Hindlimb muscle (tissue), 1 donor: Measurements from ENCODE around the gene SRGN. TPM values are rescaled to one million over a fixed set of nuclear protein-coding genes. Genes with fewer than 3 reads are reported as not detected.
"Not testable (repeated sequence)": the region's sequence is repeated elsewhere in the genome, so short reads cannot be mapped to it uniquely, and the experiment has no call there.

Experiments
- DNase-seq: peaks from one replicate; pipeline ENCODE4 v3.0.0-alpha.2; 2013
- polyA plus RNA-seq: library from polyadenylated mRNA; unstranded; fragments of 120-200 nt; gene quantifications from one replicate; pipeline ENCODE4 v1.2.1, GENCODE V29; 2013; ENCODE audit not compliant: insufficient read length

The SRGN gene, protein sequence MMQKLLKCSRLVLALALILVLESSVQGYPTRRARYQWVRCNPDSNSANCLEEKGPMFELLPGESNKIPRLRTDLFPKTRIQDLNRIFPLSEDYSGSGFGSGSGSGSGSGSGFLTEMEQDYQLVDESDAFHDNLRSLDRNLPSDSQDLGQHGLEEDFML
- 21.8 TPM for polyA plus RNA-seq

DNA sequence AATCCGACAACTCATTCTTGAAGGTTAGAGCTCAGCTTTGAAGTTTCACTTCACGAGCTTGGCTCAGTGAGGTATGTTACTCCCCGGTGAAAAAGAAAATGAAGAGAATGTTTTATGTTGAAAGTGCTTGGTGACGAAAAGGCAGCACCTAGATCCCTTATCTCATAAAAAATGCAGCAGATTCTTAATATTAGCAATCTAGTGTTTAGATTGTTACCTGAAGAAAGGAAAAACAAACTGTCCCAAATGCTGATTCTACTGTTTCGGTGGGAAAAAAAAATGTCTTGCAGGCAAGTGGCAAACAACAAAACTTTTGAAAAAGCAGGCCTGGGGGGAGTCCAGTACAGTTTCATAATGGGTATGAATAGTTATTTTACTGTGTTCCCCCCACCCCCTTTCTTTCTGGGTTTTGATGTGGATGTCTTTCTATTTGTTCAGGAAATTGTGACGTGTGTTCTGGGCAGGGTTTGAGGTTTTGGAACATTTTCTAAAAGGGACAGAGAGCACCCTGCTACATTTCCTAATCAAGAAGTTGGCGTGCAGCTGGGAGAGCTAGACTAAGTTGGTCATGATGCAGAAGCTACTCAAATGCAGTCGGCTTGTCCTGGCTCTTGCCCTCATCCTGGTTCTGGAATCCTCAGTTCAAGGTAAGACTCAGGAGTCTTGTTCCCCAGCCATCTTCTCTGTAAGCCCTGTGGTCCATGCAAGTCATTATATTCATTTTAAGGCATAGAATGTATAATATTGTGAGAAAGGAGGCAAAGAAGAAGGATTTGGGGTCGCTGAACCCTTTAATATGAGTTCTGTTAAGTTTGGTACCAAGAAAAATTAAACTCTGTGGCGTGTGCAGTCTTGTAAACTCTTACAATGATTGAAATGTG lies at the start of gene SRGN:
TSS of gene SRGN (plus strand) at position 514 of the 881 bp plus-strand sequence. CDS start at position 569, 55 bp downstream.
- peak; percentile 55 for DNase-seq

DNA sequence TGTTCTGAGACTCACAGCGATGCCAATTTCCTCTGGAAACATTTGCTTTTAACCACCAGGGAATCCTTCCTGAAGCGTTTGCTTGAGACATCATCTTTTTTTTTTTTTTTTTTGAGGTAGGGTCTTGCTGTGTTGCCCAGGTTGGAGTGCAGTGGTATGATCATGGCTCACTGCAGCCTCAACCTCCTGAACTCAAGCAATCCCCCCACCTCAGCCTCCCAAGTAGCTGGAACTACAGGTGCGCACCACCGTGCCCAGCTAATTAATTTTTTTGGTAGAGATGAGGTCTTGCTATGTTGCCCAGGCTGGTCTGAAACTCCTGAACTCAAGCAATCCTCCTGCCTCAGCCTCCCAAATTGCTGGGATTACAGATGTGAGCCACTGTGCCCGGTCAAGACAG lies 47.0 kb upstream of the SRGN start:
- not testable (repeated sequence) for DNase-seq

DNA sequence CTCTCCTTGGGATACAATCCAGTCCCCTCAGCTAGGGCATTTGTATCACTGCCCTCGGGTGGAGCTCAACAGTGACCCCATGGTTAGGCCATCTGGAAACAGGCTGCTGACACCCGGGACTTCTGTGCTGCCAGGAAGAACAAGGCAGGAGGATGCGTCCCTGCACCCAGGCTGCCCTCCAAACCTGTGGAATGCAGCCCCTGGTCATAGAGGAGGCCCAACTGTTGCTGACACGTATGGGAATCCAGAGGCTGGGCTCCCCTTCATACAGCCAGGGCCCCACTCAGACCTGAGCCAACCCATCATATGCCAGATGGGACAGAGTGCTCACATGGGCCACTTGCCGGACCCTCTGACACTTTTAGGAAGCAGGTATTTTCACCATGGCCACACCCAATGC lies 45.5 kb upstream of the SRGN start:
- no peak for DNase-seq

DNA sequence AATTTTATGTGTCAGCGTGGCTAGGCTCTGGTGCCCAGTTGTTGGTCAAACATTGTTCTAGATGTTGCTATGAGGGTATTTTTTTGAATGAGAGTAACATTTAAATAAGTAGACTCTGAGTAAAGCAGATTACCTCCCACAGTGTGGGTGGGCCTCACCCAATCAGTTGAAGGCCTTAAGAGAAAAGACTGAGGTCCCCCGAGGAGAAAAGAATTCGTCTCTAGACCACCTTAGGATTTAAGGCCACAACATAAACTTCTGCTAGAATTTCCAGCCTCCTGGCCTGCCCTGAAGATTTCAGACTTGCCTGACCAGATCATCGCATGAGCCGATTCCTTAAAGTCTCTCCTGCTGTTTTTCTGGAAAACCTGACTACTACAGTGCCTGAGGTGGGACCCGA lies 45.1 kb upstream of the SRGN start:
- DNase-seq: no peak

DNA sequence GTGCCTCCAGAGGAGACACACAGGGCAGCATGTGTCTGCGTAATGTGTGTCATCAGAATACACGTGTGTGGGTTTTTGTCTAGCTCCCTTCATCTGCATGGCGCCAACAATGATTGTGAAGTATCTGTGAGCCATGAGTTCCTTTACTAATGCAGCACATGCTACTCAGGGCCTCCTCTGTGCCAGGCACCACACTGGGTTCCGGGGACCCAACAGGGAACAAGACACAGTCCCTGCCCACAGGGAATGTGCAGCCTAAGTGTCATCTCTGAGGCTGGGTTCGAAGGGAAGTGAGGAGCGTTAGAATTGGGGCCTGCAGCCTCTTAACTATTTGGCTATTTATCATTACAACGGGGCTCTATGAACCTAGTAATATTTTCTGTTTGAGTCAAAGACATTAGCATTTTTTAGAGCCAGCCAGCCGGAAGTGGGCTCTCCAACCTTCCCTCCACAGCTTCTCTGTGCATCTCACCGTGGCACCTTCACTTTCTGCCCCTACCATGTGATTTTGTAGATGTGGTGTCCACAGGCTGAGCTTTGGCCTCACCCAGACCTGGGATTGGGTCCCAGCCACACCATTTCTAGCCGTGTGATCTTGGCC lies 43.9 kb upstream of the SRGN start:
- no peak for DNase-seq

DNA sequence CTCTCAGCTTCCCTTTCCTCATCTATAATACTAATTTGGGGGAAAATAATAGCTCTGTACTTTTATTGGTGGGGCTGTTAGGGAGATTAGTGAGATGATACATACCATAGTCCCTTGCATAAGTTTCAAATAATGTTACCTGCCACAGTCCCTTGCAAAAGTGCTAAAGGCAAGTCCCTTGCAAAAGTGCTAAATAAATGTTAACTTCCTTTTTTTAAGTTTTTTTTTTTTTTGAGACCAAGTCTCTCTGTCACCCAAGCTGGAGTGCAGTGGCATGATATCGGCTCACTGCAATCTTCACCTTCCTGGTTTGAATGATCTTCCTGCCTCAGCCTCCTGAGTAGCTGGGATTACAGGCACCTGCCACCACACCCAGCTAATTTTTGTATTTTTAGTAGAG lies 43.4 kb upstream of the SRGN start:
- no peak for DNase-seq

DNA sequence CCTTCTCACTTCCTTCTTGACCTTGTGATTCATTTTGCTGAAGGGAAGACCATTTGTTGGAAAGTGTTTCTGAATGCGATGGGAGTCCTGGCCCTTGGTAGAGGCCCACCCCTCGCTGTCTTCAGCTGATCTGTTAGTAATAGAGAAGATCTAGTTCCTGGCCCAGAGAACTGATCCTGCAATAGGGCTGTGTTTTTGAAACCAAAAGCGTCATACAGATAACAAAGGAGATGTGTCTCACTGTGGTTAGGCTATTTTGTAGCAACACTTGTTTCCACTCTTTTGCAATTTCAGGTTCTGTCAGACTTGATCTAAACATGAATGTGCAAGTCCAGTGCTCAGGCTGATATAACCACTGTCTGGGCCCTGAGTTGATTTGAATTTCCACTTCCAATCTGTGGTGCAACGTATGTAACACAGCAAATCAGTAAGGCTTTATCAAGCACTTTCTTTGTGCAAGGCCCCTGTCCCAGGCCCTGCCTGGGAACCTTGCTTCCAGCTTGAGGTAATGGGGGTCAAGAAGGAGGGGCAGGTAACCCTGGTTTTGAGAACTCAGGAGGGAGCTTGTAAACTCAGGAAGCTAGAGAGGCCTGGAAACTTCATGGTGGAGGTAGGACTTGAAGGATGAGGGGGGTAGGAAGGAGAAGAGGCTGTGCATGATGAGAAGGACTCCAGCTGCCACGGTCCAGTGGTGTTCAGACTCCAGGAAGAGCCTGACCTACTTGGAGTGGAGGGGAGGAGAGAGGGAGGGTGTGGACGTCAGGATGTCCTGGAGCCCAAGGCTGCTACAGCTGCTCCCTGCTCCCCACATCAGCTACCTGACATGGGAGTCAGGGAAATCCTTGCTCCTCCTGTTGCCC lies 42.2 kb upstream of the SRGN start:
- DNase-seq: no peak

DNA sequence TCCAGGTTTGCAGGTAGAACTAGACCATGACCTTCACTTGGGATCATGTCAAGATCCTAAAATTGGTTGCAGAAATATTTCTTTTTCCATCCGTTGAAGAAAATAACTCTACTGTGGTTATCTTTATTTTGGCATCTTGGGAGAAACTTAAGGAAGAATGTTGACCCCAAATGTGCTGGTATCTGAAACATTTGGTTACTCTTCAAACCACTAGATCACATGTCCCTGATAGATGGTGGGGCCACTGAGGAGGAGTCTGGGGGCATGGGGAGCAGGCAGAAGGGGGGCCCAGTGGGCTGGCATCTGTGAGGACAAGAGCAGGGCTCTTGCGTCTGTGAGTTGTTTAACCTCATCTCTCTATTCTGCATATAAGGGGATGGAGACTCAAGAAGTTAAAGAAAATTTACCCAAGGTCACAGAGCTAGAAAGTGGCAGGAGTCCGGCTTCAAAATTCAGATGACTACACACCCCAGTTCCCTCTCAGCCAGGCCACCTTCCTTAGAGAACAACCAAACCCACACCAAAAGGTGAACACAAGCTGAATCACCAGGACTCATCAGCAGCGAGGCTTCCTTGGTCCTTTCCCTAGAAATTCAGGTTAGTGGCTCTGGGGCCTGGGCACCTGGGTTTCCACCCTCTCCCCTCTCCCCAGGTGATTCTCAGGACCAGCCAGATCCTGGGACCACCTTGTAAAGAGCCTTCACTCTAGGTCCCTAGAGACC lies 40.6 kb upstream of the SRGN start:
- DNase-seq: no peak

DNA sequence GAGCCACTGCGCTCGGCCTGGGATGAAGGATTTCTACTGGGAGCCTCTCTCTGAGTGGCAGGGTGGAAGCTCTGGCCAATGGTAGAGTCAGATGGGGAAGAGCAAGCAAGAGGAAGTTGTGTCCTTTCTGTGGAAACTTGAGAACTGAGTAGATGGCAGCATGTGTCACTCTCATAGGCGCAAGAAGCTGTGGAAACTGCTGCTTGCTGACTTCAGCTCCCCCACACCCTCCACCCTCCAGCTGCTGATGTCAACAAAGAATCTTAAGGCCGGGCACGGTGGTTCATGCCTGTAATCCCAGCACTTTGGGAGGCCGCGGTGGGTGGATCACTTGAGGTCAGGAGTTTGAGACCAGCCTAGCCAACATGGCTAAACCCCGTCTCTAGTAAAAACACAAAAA lies 39.8 kb upstream of the SRGN start:
- no peak for DNase-seq

DNA sequence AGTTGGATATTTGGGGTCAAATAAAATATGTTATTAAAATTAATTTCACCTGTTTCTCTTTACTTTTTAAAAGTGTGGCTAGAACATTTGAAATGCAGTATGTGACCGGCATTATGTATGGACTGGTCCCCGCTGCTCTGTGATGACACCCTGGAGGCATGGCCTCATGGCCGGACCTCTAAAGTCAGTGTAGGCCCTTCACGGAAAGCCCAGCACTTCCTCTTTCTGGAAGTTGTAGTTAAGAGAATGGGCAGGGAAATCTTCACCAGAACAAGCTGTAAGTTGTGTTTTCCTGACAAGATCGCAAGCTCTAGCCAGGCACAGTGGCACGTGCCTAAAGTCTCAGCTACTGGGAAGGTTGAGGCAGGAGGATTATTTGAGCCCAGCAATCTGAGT lies 38.3 kb upstream of the SRGN start:
- DNase-seq: no peak

DNA sequence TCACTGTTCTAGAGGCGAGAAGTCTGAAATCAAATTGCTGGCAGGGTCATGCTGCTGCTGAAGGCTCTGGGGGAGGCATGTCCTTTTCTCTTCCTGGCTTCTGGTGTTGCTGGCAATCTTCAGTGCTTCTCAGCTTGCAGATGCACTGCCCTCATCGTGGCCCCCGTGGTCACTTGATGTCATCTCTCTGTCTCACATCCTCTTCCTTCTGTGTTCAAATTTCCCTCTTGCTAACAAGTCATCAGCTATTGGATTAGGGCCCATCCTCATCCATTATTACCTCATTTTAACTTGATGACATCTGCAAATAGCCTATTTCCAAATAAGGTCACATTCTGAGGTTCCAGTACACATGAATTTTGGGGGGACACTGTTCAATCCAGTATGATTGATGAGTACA lies 36.6 kb upstream of the SRGN start:
- DNase-seq: no peak

DNA sequence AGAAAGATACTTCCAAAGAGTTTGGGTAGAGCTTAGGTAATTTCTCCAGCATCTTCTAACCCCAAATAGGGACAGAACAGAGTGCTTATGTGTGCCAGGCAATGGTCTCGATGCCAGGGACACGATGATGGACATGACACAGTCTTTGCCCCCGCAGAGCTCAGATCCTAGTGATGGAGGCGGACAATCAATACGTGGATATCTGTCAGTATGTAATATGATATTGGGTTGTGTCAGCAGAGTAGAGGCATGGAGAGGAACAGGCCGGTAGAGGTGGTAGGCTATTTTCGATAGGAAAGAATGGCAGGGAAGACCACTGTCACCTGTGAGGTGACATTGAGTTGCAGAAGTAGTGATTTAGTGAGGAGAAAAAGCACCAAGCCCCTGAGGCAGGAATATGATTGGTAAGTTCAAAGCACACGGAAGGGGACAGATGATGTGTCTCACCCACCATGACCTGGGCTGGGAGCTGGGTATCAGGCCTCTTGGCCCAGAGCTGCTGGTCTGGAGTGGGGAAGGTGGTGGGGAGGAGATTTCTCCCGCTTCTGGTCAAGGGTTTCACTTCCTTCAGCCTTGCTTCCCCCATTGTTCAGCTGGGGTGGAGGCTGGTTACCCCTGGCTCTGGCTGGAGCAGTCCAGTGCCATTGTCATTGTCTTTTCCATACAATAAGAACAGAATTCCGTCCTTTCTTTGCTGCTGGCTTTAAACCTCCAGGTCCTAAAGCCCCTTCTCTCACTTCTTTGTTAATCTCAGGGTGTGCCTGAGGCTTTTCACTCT lies 36.0 kb upstream of the SRGN start:
- no peak for DNase-seq

DNA sequence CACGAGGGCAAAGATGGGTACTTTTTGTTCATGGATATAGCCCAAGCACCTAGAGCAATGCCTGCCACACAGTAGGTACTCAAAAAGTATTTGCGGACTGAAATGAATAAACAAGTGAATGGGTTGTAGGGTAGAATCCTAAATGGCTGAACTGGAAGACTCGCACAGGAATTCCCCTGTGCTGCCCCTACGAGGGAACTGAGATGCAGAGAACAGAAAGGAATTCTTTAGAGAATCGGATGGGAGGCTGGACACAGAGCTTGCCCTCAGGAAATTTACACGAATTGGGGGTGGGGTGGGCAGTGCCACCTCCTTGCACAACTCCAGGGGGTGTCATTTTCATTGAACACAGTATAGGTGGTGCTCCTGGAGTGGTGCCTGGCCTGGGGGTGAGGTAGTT lies 35.2 kb upstream of the SRGN start:
- DNase-seq: no peak

DNA sequence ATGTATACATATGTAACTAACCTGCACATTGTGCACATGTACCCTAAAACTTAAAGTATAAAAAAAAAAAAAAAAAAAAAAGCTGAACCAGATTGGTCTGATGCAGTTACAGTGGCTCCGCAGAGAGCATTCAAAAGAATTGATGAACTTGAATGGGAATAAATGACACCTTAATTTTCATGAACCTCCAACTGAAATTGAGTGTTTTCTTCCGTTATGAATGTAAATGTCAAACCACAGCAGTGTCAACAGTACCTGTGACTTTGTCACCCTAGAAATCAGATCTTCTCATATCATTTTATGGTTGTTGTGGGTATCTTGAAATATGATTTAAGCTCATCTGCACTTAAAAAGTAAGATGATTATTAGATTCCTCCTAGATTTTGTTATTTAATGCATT lies 32.7 kb upstream of the SRGN start:
- no peak for DNase-seq

DNA sequence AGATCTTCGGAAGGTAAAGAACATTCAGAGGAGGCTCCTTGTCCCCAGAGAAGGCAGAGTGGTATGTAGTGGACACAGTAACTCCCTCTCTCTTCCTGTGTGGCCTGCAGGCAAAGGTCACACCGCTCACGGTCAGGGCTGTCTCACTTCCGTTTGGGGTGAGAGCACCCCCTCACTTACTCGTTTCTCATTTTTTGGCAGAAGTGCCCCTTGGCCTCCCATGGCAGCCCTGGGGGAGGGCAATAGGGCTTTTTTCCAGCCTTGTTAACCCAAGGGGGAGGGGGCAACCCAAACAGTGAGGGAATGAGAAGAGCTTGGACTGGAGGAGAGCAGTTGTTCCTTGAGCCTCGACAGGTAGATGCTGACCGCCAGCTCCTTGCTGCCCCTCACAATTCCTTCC lies 31.8 kb upstream of the SRGN start:
- no peak for DNase-seq

DNA sequence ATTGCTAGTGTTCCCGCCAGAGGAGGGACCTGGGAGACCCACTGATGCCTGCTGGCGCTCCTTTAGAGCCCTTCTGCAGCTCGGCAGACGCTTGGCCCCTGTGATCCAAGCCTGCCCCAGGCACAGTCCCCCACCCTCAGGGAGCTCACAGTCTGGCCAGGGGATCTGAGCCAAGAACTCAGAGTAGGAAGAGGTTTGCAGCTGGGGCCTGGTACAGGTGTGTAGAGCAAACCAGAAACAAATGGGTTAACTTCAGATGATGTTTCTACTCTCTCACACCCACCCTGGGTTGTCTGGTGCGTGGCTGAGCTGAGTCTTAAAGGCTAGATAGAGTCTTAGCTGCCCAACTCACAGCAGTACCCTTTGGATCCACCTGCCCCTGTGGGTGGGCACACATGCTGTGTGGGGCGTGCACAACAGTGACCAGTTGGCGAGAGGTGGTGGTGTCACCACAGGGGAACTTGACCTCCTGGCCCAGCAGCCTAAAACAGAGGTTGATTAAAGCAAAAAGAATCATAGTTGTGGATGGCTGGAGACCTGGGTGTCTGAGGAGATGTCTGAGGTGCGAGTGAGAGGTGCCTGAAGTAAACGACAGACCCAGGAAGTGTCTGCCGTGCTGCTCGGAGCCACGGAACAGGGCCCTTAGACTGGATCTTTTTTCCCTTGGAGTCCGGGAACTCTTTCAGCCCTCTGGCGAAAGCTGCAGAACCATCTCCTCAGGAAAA lies 31.2 kb upstream of the SRGN start:
- no peak for DNase-seq

DNA sequence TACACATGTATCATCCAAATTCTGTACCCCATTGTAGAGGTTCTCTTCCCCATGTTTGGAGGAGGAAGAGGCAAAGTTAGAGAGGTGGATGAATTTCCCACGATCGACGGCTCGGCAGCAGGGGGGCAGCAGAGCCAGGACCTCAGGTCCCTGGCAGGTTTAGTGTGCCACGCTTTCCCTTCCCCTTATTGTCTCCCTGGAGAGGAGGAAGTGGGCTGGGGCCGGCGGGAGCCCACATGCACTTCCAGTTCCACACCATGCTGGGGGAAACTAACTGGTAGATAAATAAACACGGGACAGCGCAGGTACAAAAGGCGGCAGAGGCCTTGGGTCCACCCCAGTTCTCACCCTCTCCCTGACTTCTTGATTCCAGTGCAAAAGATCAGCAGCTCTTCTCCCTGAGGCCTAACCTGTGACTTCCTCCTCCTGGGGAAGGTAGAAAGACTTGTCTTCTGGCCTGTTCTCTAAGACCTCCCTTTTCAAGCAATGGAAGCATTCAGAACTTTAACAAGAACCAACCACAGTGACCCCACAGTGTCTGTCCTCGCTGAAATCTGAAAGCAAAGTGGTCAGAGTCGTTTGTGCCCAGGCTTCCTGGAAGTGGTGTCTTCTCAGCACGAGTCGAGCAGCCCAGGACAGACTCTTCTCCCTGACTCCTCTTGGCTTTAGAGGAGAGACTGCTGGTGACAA lies 30.5 kb upstream of the SRGN start:
- DNase-seq: no peak

DNA sequence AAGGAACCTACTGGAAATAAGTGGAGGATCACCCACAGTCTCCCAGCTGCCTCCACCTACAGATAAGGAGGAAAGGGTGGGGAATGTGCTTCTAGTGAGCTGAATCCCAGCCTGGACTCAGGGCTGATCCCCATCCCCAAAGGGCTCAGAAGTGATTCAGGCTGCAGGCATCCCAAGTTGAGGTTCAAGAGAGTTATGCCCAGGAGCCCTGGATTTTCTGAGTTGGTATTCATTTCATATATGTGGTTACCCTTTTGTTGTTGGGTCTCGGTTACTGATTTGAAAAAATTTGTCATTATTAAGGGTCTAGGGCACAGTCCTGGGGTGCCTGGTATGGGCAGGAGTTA lies 30.0 kb upstream of the SRGN start:
- no peak for DNase-seq

DNA sequence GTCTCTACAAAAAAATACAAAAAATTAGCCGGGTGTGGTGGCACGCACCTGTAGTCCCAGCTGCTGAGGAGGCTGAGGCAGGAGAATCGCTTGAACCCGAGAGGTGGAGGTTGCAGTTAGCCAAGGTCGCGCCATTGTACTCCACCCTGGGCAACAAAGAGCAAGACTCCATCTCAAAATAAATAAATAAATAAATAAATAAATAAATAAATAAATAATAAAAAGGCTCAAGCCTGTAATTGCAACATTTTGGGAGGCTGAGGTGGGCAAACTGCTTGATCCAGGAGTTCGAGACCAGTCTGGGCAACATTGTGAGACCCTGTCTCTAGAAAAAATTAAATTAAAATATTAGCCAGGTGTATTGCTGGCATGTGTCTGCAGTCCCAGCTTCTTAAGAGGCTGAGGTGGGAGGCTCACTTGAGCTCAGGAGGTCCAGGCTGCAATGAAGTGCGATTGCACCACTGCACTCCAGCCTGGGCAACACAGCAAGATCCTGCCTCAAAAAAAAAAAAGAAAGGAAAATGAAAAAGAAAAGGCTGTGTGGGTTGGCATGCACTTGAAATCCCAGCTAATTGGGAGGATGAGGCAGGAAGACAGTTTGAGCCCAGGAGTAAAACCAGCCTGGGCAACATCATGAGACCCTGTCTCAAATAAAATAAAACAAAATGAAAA lies 27.6 kb upstream of the SRGN start:
- DNase-seq: no peak
